SH-SY5Y (cell line): ENCODE results near the gene PPP2R3B.

Source experiments
- GATA2 ChIP-seq: IDR thresholded peaks from 2 replicates; pipeline ENCODE4 v1.6.1; 2011; ENCODE audit warnings: mild to moderate bottlenecking, low read depth, low read length
- GATA3 ChIP-seq: IDR thresholded peaks from 2 replicates; pipeline ENCODE4 v1.6.1; 2011; ENCODE audit warnings: low read depth, mild to moderate bottlenecking, low read length, moderate library complexity

- TF ChIP-seq GATA2 (no peak), GATA3 (no peak)
These were observed 54.7 kb downstream of the PPP2R3B start for GRCh38 chrX:331825-332495.
